HEK293 (cell line): Measurements from ENCODE around the gene PPEF2.

Source experiments
- ZBTB8A ChIP-seq: fragments of 450-650 bp; formaldehyde crosslinking; IDR thresholded peaks from 2 replicates; pipeline ENCODE4 v1.5.1; 2016; ENCODE audit warnings: missing biosample characterization, missing genetic modification characterization
- ZNF426 ChIP-seq: fragments of 450-650 bp; formaldehyde crosslinking; IDR thresholded peaks from 2 replicates; pipeline ENCODE4 v1.5.1; 2017; ENCODE audit warnings: missing biosample characterization, missing genetic modification characterization, mild to moderate bottlenecking, inconsistent platforms, moderate library complexity

- TF ChIP-seq ZBTB8A, result no peak
- no peak for TF ChIP-seq ZNF426
Observed at GRCh38 chr4:75886104-75886503, 16.1 kb downstream of the PPEF2 start.
